GM06990 (cell line): Measurements from ENCODE around the gene RIN3.

Experiments
- DNase-seq: peaks from one replicate; pipeline ENCODE4 v3.0.0-alpha.2; 2011; ENCODE audit not compliant: insufficient read length; ENCODE audit errors: extremely low read depth
- H3K27me3 ChIP-seq: replicated peaks from 2 replicates; pipeline ENCODE4 v1.6.0; 2011; ENCODE audit warnings: low read length; ENCODE audit not compliant: control insufficient read depth, insufficient read depth
- H3K36me3 ChIP-seq: 2 replicates; pipeline ENCODE4 v1.5.1; 2011; ENCODE audit warnings: low read length; ENCODE audit not compliant: control insufficient read depth, insufficient read depth
- H3K4me3 ChIP-seq: replicated peaks from 2 replicates; pipeline ENCODE4 v1.5.1; 2011; ENCODE audit warnings: low read depth, mild to moderate bottlenecking, control low read depth, low read length
- CTCF ChIP-seq: IDR thresholded peaks from 2 replicates; pipeline ENCODE4 v1.5.1; 2011; ENCODE audit warnings: low read length, control low read depth, mild to moderate bottlenecking, inconsistent platforms; ENCODE audit not compliant: insufficient read depth, poor library complexity, severe bottlenecking

The RIN3 gene

GRCh38 chr14:92601757-92602417 lies 88.3 kb downstream of the RIN3 start:
- no peak for TF ChIP-seq CTCF
- Histone ChIP-seq H3K4me3 (no peak overlapping the region), H3K27me3 (no peaks in the 10 kb centered on the region), H3K36me3 (no peaks in the 10 kb centered on the region)
- no peak for DNase-seq

GRCh38 chr14:92603309-92604242 lies 90.0 kb downstream of the RIN3 start:
- DNase-seq, result no peak
- no peaks in the 10 kb centered on the region for H3K36me3 ChIP-seq
- TF ChIP-seq CTCF, result no peak
- H3K27me3 ChIP-seq, result no peaks in the 10 kb centered on the region
- H3K4me3 ChIP-seq, result no peak overlapping the region

- DNase-seq, result no peak
- no peak for TF ChIP-seq CTCF
- no peaks in the 10 kb centered on the region for H3K27me3 ChIP-seq
Measured at GRCh38 chr14:92605274-92605940, 91.8 kb downstream of the RIN3 start.

GRCh38 chr14:92607251-92607650 lies 93.7 kb downstream of the RIN3 start:
- Histone ChIP-seq H3K27me3 (no peaks in the 10 kb centered on the region), H3K36me3 (no peaks in the 10 kb centered on the region), H3K4me3 (no peak overlapping the region)
- TF ChIP-seq CTCF, result no peak
- no peak for DNase-seq

More at GRCh38 chr14:92605274-92605940, 91.8 kb downstream of the RIN3 start:
- no peaks in the 10 kb centered on the region for H3K36me3 ChIP-seq
- no peak overlapping the region for H3K4me3 ChIP-seq

GRCh38 chr14:92607702-92608429 lies 94.3 kb downstream of the RIN3 start:
- Histone ChIP-seq H3K36me3 (no peaks in the 10 kb centered on the region), H3K4me3 (no peak overlapping the region), H3K27me3 (no peaks in the 10 kb centered on the region)
- no peak for DNase-seq
- no peak for TF ChIP-seq CTCF
